Measurements from ENCODE around the gene ATR.

GRCh38 chr3:142536519-142536918 is 42.0 kb downstream of the ATR start:
- TF ChIP-seq CTCF (conservative IDR thresholded peaks at IDR 0.05; ENCODE audit: low read length) (no peak), EZH2phosphoT487 (IDR thresholded peaks at IDR 0.05; ENCODE audit: borderline replicate concordance) (no peak)
